Measurements from ENCODE around the gene FATE1. TPM values are rescaled to one million over a fixed set of nuclear protein-coding genes. Genes with fewer than 3 reads are reported as not detected.

The FATE1 gene
- total and polyA plus RNA-seq, 2 donors (not counting 1 experiment from before 2014, with no cell fraction given) = not detected

DNA sequence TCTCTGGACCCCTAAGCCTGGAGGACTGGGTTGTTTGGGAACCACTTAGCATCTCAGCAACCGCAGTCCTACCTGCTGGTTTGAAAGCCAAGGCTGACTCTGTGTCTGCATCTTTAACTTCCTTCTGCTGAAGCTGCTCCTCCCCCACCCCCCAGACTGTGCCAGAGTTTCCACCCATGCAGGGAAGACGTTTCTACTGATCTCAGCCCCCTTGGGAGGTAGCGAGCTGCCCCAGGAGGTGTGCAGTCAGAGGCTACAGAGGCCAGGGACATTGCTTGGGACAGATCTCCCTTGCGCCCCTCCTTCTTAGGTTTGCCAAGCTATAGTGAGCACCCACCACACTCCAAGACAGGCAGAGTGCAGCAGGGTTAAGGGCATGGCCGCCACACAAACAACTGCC, 4.7 kb upstream of the FATE1 start:
- Histone ChIP-seq H4K20me1 (ENCODE audit: control insufficient read depth, extremely low read depth, insufficient read depth, low read length) (no peaks in the 10 kb centered on the region), H3K9me3 (ENCODE audit: control insufficient read depth, insufficient read depth, low read depth, low read length) (no peaks in the 10 kb centered on the region), H3K27me3 (ENCODE audit: control insufficient read depth, insufficient read depth, low read length) (no peaks in the 10 kb centered on the region), H3K79me2 (ENCODE audit: control insufficient read depth, insufficient read depth, low read length) (no peaks in the 10 kb centered on the region), H3K4me1 (ENCODE audit: control insufficient read depth, extremely low read depth, insufficient read depth, low read length) (no peaks in the 10 kb centered on the region), H3K9ac (ENCODE audit: insufficient read depth, low read length) (no peak overlapping the region), H3K4me3 (replicated peaks in 1 of 4; ENCODE audit: control extremely low read depth in 1 of 4, insufficient read depth in 1 of 4, low read depth in 3 of 4, low read length in 4 of 4) (no peak overlapping the region), H3K4me2 (ENCODE audit: extremely low read depth, insufficient read depth, low read length) (no peak overlapping the region), H3K27ac (ENCODE audit: insufficient read depth, low read length) (no peak overlapping the region), H2AFZ (ENCODE audit: low read length) (no peak overlapping the region), H3K36me3 (ENCODE audit: control insufficient read depth, insufficient read depth, low read length) (no peaks in the 10 kb centered on the region)
- no peak for DNase-seq (ENCODE audit: low read depth in 2 of 2)
- TF ChIP-seq, protein P1, sequence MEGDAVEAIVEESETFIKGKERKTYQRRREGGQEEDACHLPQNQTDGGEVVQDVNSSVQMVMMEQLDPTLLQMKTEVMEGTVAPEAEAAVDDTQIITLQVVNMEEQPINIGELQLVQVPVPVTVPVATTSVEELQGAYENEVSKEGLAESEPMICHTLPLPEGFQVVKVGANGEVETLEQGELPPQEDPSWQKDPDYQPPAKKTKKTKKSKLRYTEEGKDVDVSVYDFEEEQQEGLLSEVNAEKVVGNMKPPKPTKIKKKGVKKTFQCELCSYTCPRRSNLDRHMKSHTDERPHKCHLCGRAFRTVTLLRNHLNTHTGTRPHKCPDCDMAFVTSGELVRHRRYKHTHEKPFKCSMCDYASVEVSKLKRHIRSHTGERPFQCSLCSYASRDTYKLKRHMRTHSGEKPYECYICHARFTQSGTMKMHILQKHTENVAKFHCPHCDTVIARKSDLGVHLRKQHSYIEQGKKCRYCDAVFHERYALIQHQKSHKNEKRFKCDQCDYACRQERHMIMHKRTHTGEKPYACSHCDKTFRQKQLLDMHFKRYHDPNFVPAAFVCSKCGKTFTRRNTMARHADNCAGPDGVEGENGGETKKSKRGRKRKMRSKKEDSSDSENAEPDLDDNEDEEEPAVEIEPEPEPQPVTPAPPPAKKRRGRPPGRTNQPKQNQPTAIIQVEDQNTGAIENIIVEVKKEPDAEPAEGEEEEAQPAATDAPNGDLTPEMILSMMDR (conservative IDR thresholded peaks at IDR 0.05 in 1 of 2, IDR thresholded peaks at IDR 0.05 in 1 of 2; ENCODE audit: low read depth in 1 of 2, low read length in 2 of 2) = no peak
- TF ChIP-seq EZH2 (IDR thresholded peaks at IDR 0.05; ENCODE audit: low read length, missing control alignments) = no peak

DNA sequence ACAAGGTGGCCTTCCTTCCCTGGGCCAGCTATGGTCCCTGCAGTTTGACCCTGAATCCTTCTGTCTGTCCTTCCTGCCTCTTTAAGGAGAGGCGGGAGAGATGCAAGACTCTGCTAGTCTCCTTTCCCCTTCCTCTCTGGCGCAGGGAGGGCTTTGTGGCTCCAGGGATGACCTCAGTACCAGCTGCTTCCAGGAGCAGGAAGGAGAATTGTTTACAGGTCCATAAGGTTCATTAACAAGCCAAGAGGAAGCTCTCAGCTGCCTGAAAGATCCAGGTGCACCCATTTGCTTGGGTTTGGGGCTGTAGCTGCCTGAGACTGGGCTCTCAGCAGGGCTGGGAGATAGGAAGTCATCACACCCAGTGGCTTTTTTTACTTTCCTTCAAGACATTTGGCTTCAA, 4.0 kb upstream of the FATE1 start:
- Histone ChIP-seq H3K4me3 (replicated peaks in 1 of 4; ENCODE audit: control extremely low read depth in 1 of 4, insufficient read depth in 1 of 4, low read depth in 3 of 4, low read length in 4 of 4) (no peak overlapping the region), H3K79me2 (ENCODE audit: control insufficient read depth, insufficient read depth, low read length) (no peaks in the 10 kb centered on the region), H3K9ac (ENCODE audit: insufficient read depth, low read length) (no peak overlapping the region), H3K36me3 (ENCODE audit: control insufficient read depth, insufficient read depth, low read length) (no peaks in the 10 kb centered on the region), H3K27ac (ENCODE audit: insufficient read depth, low read length) (no peak overlapping the region), H3K27me3 (ENCODE audit: control insufficient read depth, insufficient read depth, low read length) (no peaks in the 10 kb centered on the region), H3K4me1 (ENCODE audit: control insufficient read depth, extremely low read depth, insufficient read depth, low read length) (no peaks in the 10 kb centered on the region), H3K9me3 (ENCODE audit: control insufficient read depth, insufficient read depth, low read depth, low read length) (no peaks in the 10 kb centered on the region), H4K20me1 (ENCODE audit: control insufficient read depth, extremely low read depth, insufficient read depth, low read length) (no peaks in the 10 kb centered on the region), H3K4me2 (ENCODE audit: extremely low read depth, insufficient read depth, low read length) (no peak overlapping the region), H2AFZ (ENCODE audit: low read length) (no peak overlapping the region)
- TF ChIP-seq, protein P1 (conservative IDR thresholded peaks at IDR 0.05 in 1 of 2, IDR thresholded peaks at IDR 0.05 in 1 of 2; ENCODE audit: low read depth in 1 of 2, low read length in 2 of 2) = no peak
- TF ChIP-seq EZH2 (IDR thresholded peaks at IDR 0.05; ENCODE audit: low read length, missing control alignments) = no peak
- DNase-seq (ENCODE audit: low read depth in 2 of 2) = no peak

DNA sequence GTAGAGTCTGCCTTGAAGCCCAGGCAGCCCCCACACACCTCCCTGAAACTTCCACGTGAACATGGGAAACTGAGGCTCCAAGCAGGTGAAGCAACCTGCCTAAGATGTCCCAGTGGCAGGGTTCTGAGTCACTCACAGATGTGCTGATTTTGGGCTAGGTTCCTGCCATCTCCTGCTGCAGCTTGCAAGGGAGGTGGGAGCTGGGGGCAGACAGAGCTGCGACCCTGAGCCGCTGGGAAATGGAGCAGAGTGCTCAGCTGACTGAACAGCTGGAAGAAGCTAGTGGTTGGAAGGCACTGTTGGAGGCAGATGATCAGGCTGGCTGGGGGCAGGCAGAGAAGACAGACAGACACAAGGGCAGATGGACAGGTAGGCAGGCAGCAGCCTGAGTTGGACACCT, 3.6 kb upstream of the FATE1 start:
- H2AFZ ChIP-seq (ENCODE audit: low read length) = no peak overlapping the region
- no peak overlapping the region for H3K4me2 ChIP-seq (ENCODE audit: extremely low read depth, insufficient read depth, low read length)
- H3K27me3 ChIP-seq (ENCODE audit: control insufficient read depth, insufficient read depth, low read length) = no peaks in the 10 kb centered on the region

More for the DNA sequence above, 3.6 kb upstream of the FATE1 start:
- no peak overlapping the region for H3K27ac ChIP-seq (ENCODE audit: insufficient read depth, low read length)
- no peaks in the 10 kb centered on the region for H3K36me3 ChIP-seq (ENCODE audit: control insufficient read depth, insufficient read depth, low read length)
- DNase-seq (ENCODE audit: low read depth in 2 of 2) = no peak
- no peaks in the 10 kb centered on the region for H3K9me3 ChIP-seq (ENCODE audit: control insufficient read depth, insufficient read depth, low read depth, low read length)
- TF ChIP-seq, protein P1 (conservative IDR thresholded peaks at IDR 0.05 in 1 of 2, IDR thresholded peaks at IDR 0.05 in 1 of 2; ENCODE audit: low read depth in 1 of 2, low read length in 2 of 2) = no peak
- no peak for TF ChIP-seq EZH2 (IDR thresholded peaks at IDR 0.05; ENCODE audit: low read length, missing control alignments)
- no peak overlapping the region for H3K9ac ChIP-seq (ENCODE audit: insufficient read depth, low read length)
- H3K79me2 ChIP-seq (ENCODE audit: control insufficient read depth, insufficient read depth, low read length) = no peaks in the 10 kb centered on the region
- H3K4me1 ChIP-seq (ENCODE audit: control insufficient read depth, extremely low read depth, insufficient read depth, low read length) = no peaks in the 10 kb centered on the region
- H4K20me1 ChIP-seq (ENCODE audit: control insufficient read depth, extremely low read depth, insufficient read depth, low read length) = no peaks in the 10 kb centered on the region
- H3K4me3 ChIP-seq (replicated peaks in 1 of 4; ENCODE audit: control extremely low read depth in 1 of 4, insufficient read depth in 1 of 4, low read depth in 3 of 4, low read length in 4 of 4) = no peak overlapping the region

All from fibroblast of lung (primary cell).